GM03348 (cell line): ENCODE measurements around the gene TMEM200A.

Experiments
- DNase-seq: peaks from one replicate; pipeline ENCODE4 v3.0.0; 2012; ENCODE audit warnings: low spot score

Gene TMEM200A

GRCh38 chr6:130377915-130378314 lies 12.1 kb downstream of the TMEM200A start:
- no peak for DNase-seq

DNA sequence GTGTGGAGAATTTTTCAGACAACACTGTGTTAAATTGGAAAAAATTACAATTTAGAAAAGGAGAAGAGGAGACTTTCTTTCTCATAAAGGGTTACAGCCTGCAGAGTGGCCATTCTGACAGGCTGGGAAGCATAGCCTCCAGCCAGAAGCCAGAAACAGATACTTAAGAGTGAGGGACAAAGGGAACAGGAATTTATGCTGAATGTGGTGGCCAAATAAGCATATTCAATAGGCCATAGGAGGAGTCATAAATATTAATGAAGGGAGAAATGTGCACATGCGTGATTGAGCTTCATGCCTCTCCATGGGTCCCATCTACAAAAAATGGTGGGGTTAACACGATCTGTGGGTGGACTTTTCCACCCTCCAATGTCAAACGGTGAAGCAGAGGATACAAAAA lies 13.4 kb downstream of the TMEM200A start:
- no peak for DNase-seq

DNA sequence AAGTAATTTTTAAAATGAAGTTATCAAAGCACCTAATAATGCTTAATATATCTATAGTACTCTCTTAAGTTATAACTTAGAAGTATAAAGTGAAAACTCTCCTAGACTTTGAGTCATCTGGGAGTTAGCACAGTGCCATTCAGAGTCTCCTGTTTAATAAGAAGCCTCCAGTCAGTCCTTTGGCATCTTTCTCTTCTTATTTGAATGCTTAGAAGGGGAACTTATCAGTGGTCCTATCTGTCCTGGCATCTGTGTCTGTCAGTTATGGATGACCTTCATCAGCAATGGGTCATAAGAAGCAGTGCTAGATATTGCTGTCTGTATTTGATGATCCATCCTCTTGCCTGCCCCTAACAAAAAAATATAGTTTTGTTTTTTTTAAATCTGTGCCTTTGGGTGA lies 15.2 kb downstream of the TMEM200A start:
- no peak for DNase-seq

DNA sequence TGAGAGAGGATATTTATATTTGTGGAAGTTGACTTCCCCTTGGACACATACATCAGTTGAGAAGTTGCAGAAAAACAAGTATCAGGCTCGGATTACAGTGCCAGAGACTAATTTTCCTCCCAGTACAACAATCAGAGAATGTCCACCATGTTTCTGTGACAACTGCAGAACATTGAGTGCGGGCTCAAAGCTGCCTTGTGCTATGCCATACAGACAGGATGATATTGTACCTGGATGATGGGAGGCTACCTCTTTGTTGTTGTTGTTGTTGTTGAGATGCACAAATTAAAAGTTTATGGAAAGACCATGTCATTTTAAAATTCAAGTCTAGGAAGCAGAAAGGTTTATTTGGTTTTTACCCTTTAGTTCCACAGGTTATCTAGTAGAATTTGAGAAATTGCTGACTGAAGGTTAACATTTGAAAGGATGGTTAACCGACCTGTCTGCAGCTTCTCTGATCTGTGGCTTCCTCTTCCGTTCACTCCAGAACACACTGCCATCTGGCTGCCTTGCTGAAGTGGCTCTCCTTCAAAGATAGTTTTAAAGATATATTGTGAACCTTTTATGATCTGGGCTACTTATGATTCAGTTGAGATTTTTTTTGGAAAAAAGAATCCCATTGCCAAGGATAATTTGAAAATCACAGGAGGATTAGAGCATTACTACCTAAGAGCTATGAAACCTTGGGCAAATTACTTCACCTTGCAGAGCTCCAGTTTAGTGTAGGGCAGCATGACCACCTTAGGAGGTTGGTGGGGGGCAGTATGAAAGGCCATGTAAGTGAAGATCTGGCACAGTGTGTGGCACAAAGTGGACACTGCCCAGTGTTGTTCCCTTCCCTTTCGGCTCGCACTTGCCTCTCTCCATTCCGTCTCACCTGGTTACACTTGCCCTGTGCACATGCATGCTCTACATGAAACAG lies 15.9 kb downstream of the TMEM200A start:
- DNase-seq: no peak

- DNase-seq: no peak
These were observed 17.2 kb downstream of the TMEM200A start for GRCh38 chr6:130382872-130383490.

- peak; percentile 68 for DNase-seq
These were observed 19.4 kb downstream of the TMEM200A start for GRCh38 chr6:130385064-130385695.

DNA sequence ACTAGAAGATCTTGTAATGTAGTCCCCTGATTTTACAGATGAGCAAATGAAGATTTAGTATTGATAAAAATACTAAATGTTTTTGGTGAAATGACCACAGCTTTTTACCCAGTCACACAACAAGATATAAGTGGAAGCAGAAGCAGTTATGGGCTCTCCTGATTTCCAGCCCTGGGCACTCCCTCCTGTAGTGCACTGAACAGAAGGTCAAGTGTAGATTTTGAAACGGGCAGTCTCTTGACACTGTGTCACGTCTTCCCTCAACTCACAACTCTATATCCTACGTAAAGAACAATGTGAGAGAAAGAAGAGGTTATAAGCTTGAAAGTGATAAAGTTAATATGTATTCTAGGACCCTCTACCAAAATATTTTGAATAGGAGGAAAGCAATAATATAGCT lies 23.3 kb downstream of the TMEM200A start:
- no peak for DNase-seq

DNA sequence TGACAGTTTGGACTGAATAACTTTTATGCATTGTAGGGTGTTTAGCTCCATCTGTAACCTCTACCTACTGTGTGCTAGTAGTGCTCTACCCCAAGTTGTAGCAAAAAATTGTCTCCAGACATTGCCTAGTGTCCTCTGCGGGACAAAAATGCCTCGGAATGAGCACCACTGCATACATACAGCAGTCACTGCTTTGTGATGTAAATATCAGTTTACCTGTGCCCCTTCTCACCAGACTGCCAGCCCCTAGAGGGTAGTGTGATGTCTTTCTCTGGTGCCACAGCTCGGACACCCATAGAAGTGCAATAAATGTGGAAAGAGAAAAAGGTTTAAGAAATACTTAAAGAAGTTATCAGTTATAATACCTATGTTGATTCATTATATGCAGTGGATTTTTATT lies 25.1 kb downstream of the TMEM200A start:
- DNase-seq: no peak

GRCh38 chr6:130393306-130393705 lies 27.5 kb downstream of the TMEM200A start:
- no peak for DNase-seq

DNA sequence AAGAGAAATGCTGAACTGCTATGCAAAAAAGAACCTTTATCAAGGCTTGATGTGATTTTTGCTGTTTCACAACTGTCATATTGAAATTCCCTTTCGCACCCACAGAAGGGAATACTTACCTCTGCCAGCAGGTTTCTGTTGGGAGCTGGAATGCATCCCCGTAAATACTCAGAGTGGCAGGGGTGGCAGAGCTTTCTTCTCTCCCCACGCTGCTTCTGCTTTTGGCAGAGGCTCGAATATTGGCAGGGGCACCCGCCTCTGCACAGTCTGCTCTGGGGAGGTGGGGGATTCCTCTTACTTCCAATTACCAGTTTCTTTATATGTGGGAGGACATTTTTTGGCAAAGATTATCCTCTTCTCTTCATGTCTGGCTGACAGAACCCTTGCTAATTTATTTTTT lies 28.4 kb downstream of the TMEM200A start:
- DNase-seq: no peak

DNA sequence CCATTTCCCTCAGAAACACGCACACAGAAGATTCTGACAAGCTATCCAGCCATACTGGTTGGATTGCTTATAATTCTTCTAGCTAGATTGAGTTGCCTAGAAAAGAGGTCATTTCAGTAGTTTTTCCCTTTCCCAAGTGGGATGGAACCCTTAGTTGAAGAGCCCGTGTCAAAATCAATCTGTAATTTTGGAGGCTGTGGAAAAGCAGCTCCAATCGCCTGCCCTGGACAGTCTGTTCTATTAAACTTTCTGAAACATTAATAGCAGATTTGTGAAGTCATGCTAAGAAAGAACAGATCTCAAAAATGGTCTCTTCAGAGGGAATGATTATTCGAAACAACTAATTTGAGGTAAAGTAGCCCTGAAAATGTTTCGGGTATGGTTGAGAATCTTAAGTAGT lies 29.3 kb downstream of the TMEM200A start:
- DNase-seq: no peak

DNA sequence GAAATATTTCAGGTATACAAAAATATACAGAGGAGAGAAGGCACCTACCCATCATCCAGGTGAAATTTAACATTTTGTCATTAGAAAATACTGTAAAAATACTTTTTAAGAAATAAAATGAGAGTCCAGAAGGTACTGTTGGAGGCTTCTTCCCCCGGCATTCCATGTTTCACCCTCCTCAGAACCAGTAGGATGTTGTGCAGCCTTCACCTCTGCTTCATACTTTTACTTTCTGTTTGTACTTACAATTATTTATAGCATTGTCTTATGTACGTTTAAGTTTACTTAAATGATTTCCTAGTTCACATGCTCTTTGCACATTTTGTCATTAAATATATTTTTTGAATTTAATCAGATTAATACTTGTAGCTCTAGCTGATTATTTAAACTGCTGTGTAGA lies 30.9 kb downstream of the TMEM200A start:
- no peak for DNase-seq

DNA sequence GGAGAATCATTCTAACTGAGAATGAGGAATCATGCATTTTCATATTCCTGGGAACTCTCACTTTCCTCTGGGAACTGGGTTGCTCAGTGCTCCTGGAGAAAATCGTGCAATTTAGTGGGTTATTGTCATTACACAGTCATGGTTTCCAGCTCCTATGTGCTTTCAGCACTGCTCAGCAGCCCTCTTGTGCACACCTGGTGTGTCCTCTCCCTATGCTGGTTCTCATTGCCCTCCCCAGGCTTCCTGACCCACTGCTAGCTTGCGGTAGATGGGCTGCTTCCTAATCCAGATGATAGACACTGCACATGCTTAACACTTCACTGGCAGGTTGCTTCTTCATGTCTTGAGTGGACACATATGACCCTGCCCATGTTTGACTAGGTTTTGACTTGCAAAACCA lies 39.7 kb downstream of the TMEM200A start:
- no peak for DNase-seq

DNA sequence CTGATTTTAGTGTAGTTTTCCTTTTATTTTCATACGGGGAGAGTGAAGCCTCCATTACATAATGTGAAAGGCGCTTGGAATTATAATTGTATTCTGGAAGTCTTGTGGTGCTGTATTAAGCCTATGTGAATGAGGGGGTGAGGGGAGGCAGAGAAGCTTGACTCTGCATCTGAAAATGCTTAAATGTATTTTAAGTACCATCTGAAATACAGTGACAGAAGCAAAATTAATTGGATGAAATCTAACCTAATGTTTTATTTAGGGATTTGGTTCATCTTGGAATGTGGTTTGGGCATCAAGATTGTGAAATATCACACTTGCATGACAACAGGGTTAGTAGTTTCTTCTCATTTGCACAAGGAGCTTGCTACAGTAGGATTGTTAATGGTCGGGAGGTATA lies 41.2 kb downstream of the TMEM200A start:
- DNase-seq: peak; percentile 33

DNA sequence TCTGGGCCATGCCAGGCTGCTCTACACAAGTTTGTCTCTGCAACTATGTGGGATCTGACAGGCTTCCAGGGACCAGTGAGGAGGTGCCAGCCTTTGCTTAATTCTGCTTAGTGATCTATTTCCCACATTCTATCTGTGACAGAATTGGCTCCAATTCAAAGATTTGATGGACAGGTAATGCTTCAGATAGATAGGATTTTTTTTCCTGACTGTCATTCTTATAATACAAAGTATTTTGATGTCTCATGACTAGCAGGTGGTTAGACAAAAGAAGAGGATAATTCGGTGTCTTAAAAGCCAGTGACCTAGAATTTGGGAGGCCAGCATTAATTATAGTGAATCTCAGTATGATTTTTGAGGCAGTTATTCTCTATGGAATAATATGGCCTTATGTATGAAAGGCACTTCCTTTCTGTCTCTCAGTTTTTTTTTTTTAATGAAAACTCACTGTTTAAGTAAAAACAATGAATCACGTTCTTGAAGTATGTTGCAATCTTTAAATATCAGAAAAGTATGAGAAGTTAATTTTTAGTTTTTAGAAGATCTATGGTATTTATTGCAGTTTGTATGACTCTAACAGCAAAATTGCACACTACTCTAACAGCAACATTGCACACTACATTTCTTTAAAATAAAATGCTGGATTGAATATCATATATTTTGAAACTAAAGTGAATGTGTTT lies 43.7 kb downstream of the TMEM200A start:
- DNase-seq: peak; percentile 21

GRCh38 chr6:130411481-130411880 lies 45.7 kb downstream of the TMEM200A start:
- no peak for DNase-seq

GRCh38 chr6:130412556-130413290 lies 46.9 kb downstream of the TMEM200A start:
- peak; percentile 69 for DNase-seq

DNA sequence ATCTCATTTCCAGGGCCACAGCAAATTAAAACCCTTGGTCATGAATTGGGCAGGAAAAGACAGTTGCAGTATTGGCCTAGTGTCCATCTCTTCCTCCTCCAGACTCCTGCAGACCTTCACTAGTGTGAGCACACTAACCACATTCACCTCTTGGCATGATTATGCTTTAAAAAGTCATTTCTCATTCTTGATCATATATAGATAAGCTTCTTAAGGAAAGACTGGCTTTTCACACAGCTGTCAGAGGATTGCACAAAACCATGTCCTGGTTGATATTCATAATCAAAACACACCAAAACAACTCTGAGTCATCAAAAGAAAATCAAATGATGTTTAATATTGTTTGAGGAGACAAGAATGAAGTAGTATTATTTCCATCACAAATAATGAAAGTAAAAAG lies 52.1 kb downstream of the TMEM200A start:
- DNase-seq: peak; percentile 12

GRCh38 chr6:130420911-130421310 lies 55.1 kb downstream of the TMEM200A start:
- DNase-seq: no peak

DNA sequence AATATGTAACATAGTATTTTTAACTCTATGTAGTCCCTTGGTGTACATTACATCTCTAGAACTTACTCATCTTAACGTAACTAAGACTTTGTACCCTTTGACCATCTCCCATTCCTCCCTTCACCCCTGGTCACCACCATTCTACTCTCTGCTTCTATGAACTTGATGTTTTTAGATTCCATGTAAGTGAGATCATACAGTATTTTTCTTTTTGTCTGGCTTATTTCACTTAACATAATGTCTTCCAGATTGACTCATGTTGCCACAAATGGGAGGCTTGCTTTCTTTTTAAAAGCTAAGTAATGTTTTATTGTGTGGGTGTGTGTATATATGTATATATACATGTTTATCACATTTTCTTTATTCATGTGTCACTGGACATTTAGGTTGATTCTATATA lies 55.8 kb downstream of the TMEM200A start:
- no peak for DNase-seq

GRCh38 chr6:130423044-130423443 lies 57.2 kb downstream of the TMEM200A start:
- no peak for DNase-seq

- no peak for DNase-seq
These were observed 58.9 kb downstream of the TMEM200A start for GRCh38 chr6:130424710-130425109.
